IMR-90 (cell line): ENCODE results near the gene DCAF5. TPM values are rescaled to one million over a fixed set of nuclear protein-coding genes. Genes with fewer than 3 reads are reported as not detected.

Source experiments
- ATAC-seq: fragments of 200-7000 bp; cut with Tn5 transposase; 2 replicates; pipeline ENCODE4 v1.9.1; 2020; ENCODE audit warnings: low read depth, mild to moderate bottlenecking, moderate library complexity
- BruUV-seq: library from RNA; stranded (reverse); fragments of 400-500 nt; replicated peaks from 2 replicates; lab custom pipeline; 2021; lab: Mats Ljungman, UMichigan
- CTCF ChIA-PET: fragments of 300-600 bp; formaldehyde crosslinking; extraction: SDS; loops from one replicate; lab custom pipeline; 2021; ENCODE audit warnings: antibody characterized with exemption; lab: Yijun Ruan, JAX
- POLR2A ChIA-PET: fragments of 300-600 bp; sonication (Branson Sonifier 250); formaldehyde crosslinking; loops from one replicate; lab custom pipeline; 2022; ENCODE audit warnings: antibody characterized with exemption; ENCODE audit not compliant: unreplicated experiment; lab: Charles Lee
- DNase-seq: peaks from one replicate; pipeline ENCODE4 v3.0.0; 2013
- H2AFZ ChIP-seq: replicated peaks from 2 replicates; pipeline ENCODE3; 2013; ENCODE audit warnings: low read length, mild to moderate bottlenecking; ENCODE audit not compliant: poor library complexity
- H2AK5ac ChIP-seq: 2 replicates; pipeline ENCODE4 v1.6.1; 2013; ENCODE audit warnings: low read depth, low read length, inconsistent platforms
- H2AK9ac ChIP-seq: replicated peaks from 2 replicates; pipeline ENCODE3; 2013; ENCODE audit warnings: mild to moderate bottlenecking, low read depth, low read length, moderate library complexity; ENCODE audit not compliant: poor library complexity
- H2BK120ac ChIP-seq: 2 replicates; pipeline ENCODE4 v1.6.1; 2013; ENCODE audit warnings: low read depth, low read length, inconsistent platforms
- H2BK15ac ChIP-seq: 3 replicates; pipeline ENCODE4 v1.6.1; 2013; ENCODE audit warnings: low read depth, low read length, inconsistent platforms
- H2BK20ac ChIP-seq: 2 replicates; pipeline ENCODE4 v1.6.1; 2013; ENCODE audit warnings: low read depth, mild to moderate bottlenecking, inconsistent platforms, low read length, moderate library complexity
- H2BK5ac ChIP-seq: 2 replicates; pipeline ENCODE4 v1.6.1; 2013; ENCODE audit warnings: mild to moderate bottlenecking, low read depth, low read length, inconsistent platforms; ENCODE audit not compliant: poor library complexity, severe bottlenecking
- H3K14ac ChIP-seq: replicated peaks from 2 replicates; pipeline ENCODE4 v1.6.1; 2013; ENCODE audit warnings: low read depth, low read length, inconsistent platforms
- H3K18ac ChIP-seq: 2 replicates; pipeline ENCODE4 v1.6.1; 2013; ENCODE audit warnings: low read depth, low read length, control low read depth
- H3K23ac ChIP-seq: 2 replicates; pipeline ENCODE4 v1.6.1; 2013; ENCODE audit warnings: low read depth, low read length, inconsistent platforms
- H3K27ac ChIP-seq: 2 replicates; pipeline ENCODE4 v1.5.1; 2013; ENCODE audit warnings: mild to moderate bottlenecking, control low read depth, low read length; ENCODE audit not compliant: insufficient read depth
- H3K27me3 ChIP-seq: 2 replicates; pipeline ENCODE4 v1.6.1; 2013; ENCODE audit warnings: low read length; ENCODE audit not compliant: control insufficient read depth, insufficient read depth
- H3K36me3 ChIP-seq: 2 replicates; pipeline ENCODE4 v1.6.1; 2013; ENCODE audit warnings: low read length, mixed read lengths; ENCODE audit not compliant: control insufficient read depth, insufficient read depth
- H3K4ac ChIP-seq: 2 replicates; pipeline ENCODE4 v1.6.1; 2013; ENCODE audit warnings: low read depth, low read length, inconsistent platforms
- H3K4me1 ChIP-seq: 2 replicates; pipeline ENCODE4 v1.6.1; 2013; ENCODE audit warnings: low read length, mixed read lengths; ENCODE audit not compliant: control insufficient read depth, insufficient read depth
- H3K4me2 ChIP-seq: 2 replicates; pipeline ENCODE4 v1.6.1; 2013; ENCODE audit warnings: low read depth, mild to moderate bottlenecking, control low read depth, low read length, moderate library complexity
- H3K4me3 ChIP-seq: 2 replicates; pipeline ENCODE4 v1.5.1; 2013; ENCODE audit warnings: low read depth, mild to moderate bottlenecking, control low read depth, low read length, moderate library complexity; ENCODE audit not compliant: insufficient read depth
- H3K56ac ChIP-seq: 2 replicates; pipeline ENCODE4 v1.6.1; 2013; ENCODE audit warnings: low read length, inconsistent platforms; ENCODE audit not compliant: insufficient read depth; ENCODE audit errors: extremely low read depth
- H3K79me1 ChIP-seq, 2 experiments: 2 replicates each; pipeline ENCODE4 v1.6.1; 2013; ENCODE audit warnings: low read length in 2 of 2, inconsistent platforms in 1 of 2, low read depth in 1 of 2
- H3K9ac ChIP-seq: 2 replicates; pipeline ENCODE4 v1.6.1; 2013; ENCODE audit warnings: low read depth, low read length, control low read depth
- H3K9me1 ChIP-seq: 2 replicates; pipeline ENCODE4 v1.6.1; 2013; ENCODE audit warnings: low read length, inconsistent platforms; ENCODE audit not compliant: insufficient read depth
- H3K9me3 ChIP-seq: 2 replicates; pipeline ENCODE4 v1.6.1; 2013; ENCODE audit warnings: low read length; ENCODE audit not compliant: control insufficient read depth, insufficient read depth
- H4K20me1 ChIP-seq: 2 replicates; pipeline ENCODE4 v1.6.1; 2013; ENCODE audit warnings: low read length, inconsistent platforms; ENCODE audit not compliant: insufficient read depth
- H4K5ac ChIP-seq: 2 replicates; pipeline ENCODE4 v1.6.1; 2013; ENCODE audit warnings: mild to moderate bottlenecking, low read depth, low read length, control low read depth
- H4K8ac ChIP-seq, 2 experiments: 2 replicates each; pipeline ENCODE4 v1.6.1; 2013; ENCODE audit warnings: low read depth in 2 of 2, low read length in 2 of 2, control low read depth in 1 of 2, inconsistent platforms in 1 of 2
- H4K91ac ChIP-seq: 2 replicates; pipeline ENCODE4 v1.6.1; 2013; ENCODE audit warnings: low read depth, low read length, inconsistent platforms; ENCODE audit not compliant: insufficient read depth
- BHLHE40 ChIP-seq: fragments of 150-350 bp; IDR thresholded peaks from 2 replicates; pipeline ENCODE4 v1.6.1; 2016; ENCODE audit warnings: mild to moderate bottlenecking, low read depth, low read length
- CEBPB ChIP-seq: IDR thresholded peaks from 2 replicates; pipeline ENCODE4 v1.6.1; 2012; ENCODE audit warnings: low read depth, low read length, improper control_type of control experiment
- CHD1 ChIP-seq: IDR thresholded peaks from 2 replicates; pipeline ENCODE4 v1.6.1; 2012; ENCODE audit warnings: low read depth, low read length, improper control_type of control experiment
- ELK1 ChIP-seq: fragments of 150-350 bp; IDR thresholded peaks from 2 replicates; pipeline ENCODE4 v1.6.1; 2016; ENCODE audit warnings: low read depth, mild to moderate bottlenecking, low read length, moderate library complexity, borderline replicate concordance
- FOS ChIP-seq: fragments of 150-350 bp; IDR thresholded peaks from 2 replicates; pipeline ENCODE4 v1.6.1; 2016; ENCODE audit warnings: low read depth, low read length
- MAFK ChIP-seq: IDR thresholded peaks from 2 replicates; pipeline ENCODE4 v1.6.1; 2012; ENCODE audit warnings: low read depth, low read length, improper control_type of control experiment
- MAZ ChIP-seq: IDR thresholded peaks from 2 replicates; pipeline ENCODE4 v1.6.1; 2012; ENCODE audit warnings: low read depth, mild to moderate bottlenecking, low read length, improper control_type of control experiment, moderate library complexity, borderline replicate concordance
- MXI1 ChIP-seq: IDR thresholded peaks from 2 replicates; pipeline ENCODE4 v1.6.1; 2012; ENCODE audit warnings: low read depth, mild to moderate bottlenecking, low read length, moderate library complexity, borderline replicate concordance
- NFE2L2 ChIP-seq: fragments of 150-350 bp; IDR thresholded peaks from 2 replicates; pipeline ENCODE4 v1.6.1; 2016; ENCODE audit warnings: low read depth, mild to moderate bottlenecking, low read length
- POLR2A ChIP-seq: IDR thresholded peaks from 2 replicates; pipeline ENCODE4 v1.6.1; 2012; ENCODE audit warnings: mild to moderate bottlenecking, low read depth, low read length
- RAD21 ChIP-seq: IDR thresholded peaks from 2 replicates; pipeline ENCODE4 v1.6.1; 2012; ENCODE audit warnings: low read length, improper control_type of control experiment
- RCOR1 ChIP-seq: IDR thresholded peaks from 2 replicates; pipeline ENCODE4 v1.6.1; 2012; ENCODE audit warnings: mild to moderate bottlenecking, low read length, improper control_type of control experiment; ENCODE audit not compliant: insufficient replicate concordance
- RFX5 ChIP-seq: IDR thresholded peaks from 2 replicates; pipeline ENCODE4 v1.8.0; 2012; ENCODE audit warnings: low read depth, mild to moderate bottlenecking, low read length, moderate library complexity
- SMC3 ChIP-seq: fragments of 150-350 bp; IDR thresholded peaks from 2 replicates; pipeline ENCODE4 v1.6.1; 2016; ENCODE audit warnings: low read depth, mild to moderate bottlenecking, antibody characterized with exemption, low read length, moderate library complexity
- USF2 ChIP-seq: fragments of 150-350 bp; IDR thresholded peaks from 2 replicates; pipeline ENCODE4 v1.6.1; 2017; ENCODE audit warnings: mild to moderate bottlenecking, antibody characterized with exemption, low read length, low read depth
- WGBS, 2 experiments: methylation state at CpG; one replicate each; pipeline versions ENCODE4 v1.1.5 to v1.1.7; 2013; ENCODE audit warnings: missing lambda C conversion rate in 2 of 2; ENCODE audit not compliant: insufficient read length in 1 of 2; ENCODE audit errors: extremely low coverage in 2 of 2; 5-methylcytosine and 5-hydroxymethylcytosine counted together
- dilution Hi-C: fragments of 300-500 bp; cut with HindIII; formaldehyde crosslinking; loops from one replicate; pipeline ENCODE4 v1.14.3; 2018; ENCODE audit warnings: low sequenced_read_pairs; ENCODE audit not compliant: unreplicated experiment
- in situ Hi-C: fragments of 300-500 bp; cut with MboI; formaldehyde crosslinking; loops from 3 replicates; pipeline ENCODE4 v1.14.3; 2019; ENCODE audit warnings: low sequenced_read_pairs, inconsistent platforms, mixed read lengths
- intact Hi-C: fragments of 100-400 bp; cut with micrococcal nuclease; formaldehyde crosslinking; loops from 2 replicates; pipeline ENCODE4 v1.10.0; 2022
- polyA plus RNA-seq, 3 experiments: library from polyadenylated mRNA; depleted of rRNA; stranded (reverse); fragments of >200 nt; gene quantifications; 2 replicates each; pipeline ENCODE4 v1.2.3, GENCODE V29; 2012; ENCODE audit warnings: low replicate concordance in 1 of 3
- total RNA-seq: library from RNA; depleted of rRNA; stranded (reverse); fragments of >200 nt; gene quantifications from 2 replicates; pipeline ENCODE4 v1.2.3, GENCODE V29; 2012
- TF ChIP-seq, protein P1 (sequence below): conservative IDR thresholded peaks from 2 replicates; pipeline ENCODE4 v1.5.1; 2012; ENCODE audit warnings: mild to moderate bottlenecking, low read depth, low read length, improper control_type of control experiment

DCAF5 gene
- total and polyA plus RNA-seq, 2 of the 4 experiments (the other 2 are of a cell fraction) = 17.6 to 30.4 TPM

- Histone ChIP-seq H2BK120ac (no peak overlapping the region), H2AFZ (no peak overlapping the region), H4K5ac (no peak overlapping the region), H3K4me2 (no peak overlapping the region), H3K4me3 (no peak overlapping the region), H2AK9ac (no peak overlapping the region), H3K14ac (no peak overlapping the region), H3K27ac (no peak overlapping the region), H3K23ac (no peak overlapping the region), H4K20me1 (peaks cover 10% of the 10 kb centered on the region; the same call in 1 of the 2 replicates), H2BK20ac (no peak overlapping the region), H3K27me3 (no peaks in the 10 kb centered on the region), H3K18ac (no peak overlapping the region), H2BK5ac (no peak overlapping the region), H4K8ac (no peak overlapping the region), H3K79me1 (peaks cover 8 to 31% of the 10 kb centered on the region in 2 experiments), H3K9me3 (no peaks in the 10 kb centered on the region), H3K4me1 (peaks cover 5% of the 10 kb centered on the region), H2BK15ac (no peak overlapping the region), H3K9ac (no peak overlapping the region), H3K56ac (no peak overlapping the region), H3K9me1 (0 out of 2 replicates have a peak, but pooled peaks cover 5% of the 10 kb centered on the region), H2AK5ac (no peak overlapping the region), H3K4ac (no peak overlapping the region), H4K91ac (no peak overlapping the region), H3K36me3 (no peaks in the 10 kb centered on the region)
- in situ Hi-C loops (no loop called here), dilution Hi-C loops (no loop called here), intact Hi-C loops (no loop called here)
- no peak for DNase-seq
- ATAC-seq = no peak
- ChIA-PET POLR2A (no interaction called here), CTCF (no interaction called here)
- TF ChIP-seq USF2 (no peak), NFE2L2 (no peak), BHLHE40 (no peak), MAZ (no peak), MXI1 (no peak), RAD21 (no peak), POLR2A (no peak), RFX5 (no peak), CEBPB (no peak), CHD1 (no peak), MAFK (no peak), SMC3 (no peak), RCOR1 (no peak), FOS (no peak), ELK1 (no peak)
- TF ChIP-seq, protein P1, sequence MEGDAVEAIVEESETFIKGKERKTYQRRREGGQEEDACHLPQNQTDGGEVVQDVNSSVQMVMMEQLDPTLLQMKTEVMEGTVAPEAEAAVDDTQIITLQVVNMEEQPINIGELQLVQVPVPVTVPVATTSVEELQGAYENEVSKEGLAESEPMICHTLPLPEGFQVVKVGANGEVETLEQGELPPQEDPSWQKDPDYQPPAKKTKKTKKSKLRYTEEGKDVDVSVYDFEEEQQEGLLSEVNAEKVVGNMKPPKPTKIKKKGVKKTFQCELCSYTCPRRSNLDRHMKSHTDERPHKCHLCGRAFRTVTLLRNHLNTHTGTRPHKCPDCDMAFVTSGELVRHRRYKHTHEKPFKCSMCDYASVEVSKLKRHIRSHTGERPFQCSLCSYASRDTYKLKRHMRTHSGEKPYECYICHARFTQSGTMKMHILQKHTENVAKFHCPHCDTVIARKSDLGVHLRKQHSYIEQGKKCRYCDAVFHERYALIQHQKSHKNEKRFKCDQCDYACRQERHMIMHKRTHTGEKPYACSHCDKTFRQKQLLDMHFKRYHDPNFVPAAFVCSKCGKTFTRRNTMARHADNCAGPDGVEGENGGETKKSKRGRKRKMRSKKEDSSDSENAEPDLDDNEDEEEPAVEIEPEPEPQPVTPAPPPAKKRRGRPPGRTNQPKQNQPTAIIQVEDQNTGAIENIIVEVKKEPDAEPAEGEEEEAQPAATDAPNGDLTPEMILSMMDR = no peak
- no TSS peak for BruUV-seq
- 17% methylated on average over 1 of the region's 4 CpGs; no CpG with 5 or more reads in 1 of the 2 experiments for whole genome bisulfite sequencing, 2 experiments
These were observed 1.9 kb upstream of the DCAF5 start for GRCh38 chr14:69154779-69155178.
